Measurements from ENCODE around the gene TBX15.

DNA sequence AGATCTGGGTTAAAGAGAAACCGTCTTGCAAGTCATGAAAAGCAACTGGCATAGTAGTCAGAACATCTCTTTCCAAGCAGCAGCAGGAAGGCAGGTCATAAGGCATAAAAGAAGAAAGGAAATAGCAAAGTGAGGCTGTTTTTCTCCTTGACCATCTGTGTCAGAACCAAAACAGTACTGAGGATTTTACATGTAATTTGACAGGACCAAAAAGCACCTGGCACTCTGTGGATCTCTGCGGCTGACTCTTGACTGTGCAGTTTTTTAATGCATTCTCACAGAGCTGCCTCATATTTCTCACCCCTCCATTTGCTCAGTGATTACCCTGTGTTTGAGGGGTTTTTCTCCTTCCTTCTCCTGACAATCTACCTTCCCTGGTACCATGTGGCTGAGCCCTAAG is 17.7 kb downstream of the TBX15 start:
- no peak for TF ChIP-seq POLR2A (IDR thresholded peaks at IDR 0.05)
- TF ChIP-seq, protein P1, sequence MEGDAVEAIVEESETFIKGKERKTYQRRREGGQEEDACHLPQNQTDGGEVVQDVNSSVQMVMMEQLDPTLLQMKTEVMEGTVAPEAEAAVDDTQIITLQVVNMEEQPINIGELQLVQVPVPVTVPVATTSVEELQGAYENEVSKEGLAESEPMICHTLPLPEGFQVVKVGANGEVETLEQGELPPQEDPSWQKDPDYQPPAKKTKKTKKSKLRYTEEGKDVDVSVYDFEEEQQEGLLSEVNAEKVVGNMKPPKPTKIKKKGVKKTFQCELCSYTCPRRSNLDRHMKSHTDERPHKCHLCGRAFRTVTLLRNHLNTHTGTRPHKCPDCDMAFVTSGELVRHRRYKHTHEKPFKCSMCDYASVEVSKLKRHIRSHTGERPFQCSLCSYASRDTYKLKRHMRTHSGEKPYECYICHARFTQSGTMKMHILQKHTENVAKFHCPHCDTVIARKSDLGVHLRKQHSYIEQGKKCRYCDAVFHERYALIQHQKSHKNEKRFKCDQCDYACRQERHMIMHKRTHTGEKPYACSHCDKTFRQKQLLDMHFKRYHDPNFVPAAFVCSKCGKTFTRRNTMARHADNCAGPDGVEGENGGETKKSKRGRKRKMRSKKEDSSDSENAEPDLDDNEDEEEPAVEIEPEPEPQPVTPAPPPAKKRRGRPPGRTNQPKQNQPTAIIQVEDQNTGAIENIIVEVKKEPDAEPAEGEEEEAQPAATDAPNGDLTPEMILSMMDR (IDR thresholded peaks at IDR 0.05 in 8 of 11, conservative IDR thresholded peaks at IDR 0.05 in 3 of 11): no peak
- no peak for TF ChIP-seq POLR2AphosphoS5 (IDR thresholded peaks at IDR 0.05)

Data from spleen (tissue), 7 donors.